Transverse colon (tissue), 4 donors: Measurements from ENCODE around the gene DNAJB4. TPM values are rescaled to one million over a fixed set of nuclear protein-coding genes. Genes with fewer than 3 reads are reported as not detected.
A peak's percentile ranks its signal among the peaks of the same experiment; 100 is the strongest.

Source experiments
- DNase-seq: peaks from one replicate; pipeline ENCODE4 v3.0.0-alpha.2; 2019
- H3K27ac ChIP-seq, 4 donors: fragments of 200-600 bp; sonication (generic); 2 replicates each; pipeline ENCODE4 v1.5.1; 2016 to 2018; ENCODE audit warnings: inconsistent platforms in 4 of 4
- H3K27me3 ChIP-seq: fragments of 200-600 bp; sonication (generic); 2 replicates; pipeline ENCODE4 v1.5.1; 2017; ENCODE audit warnings: inconsistent platforms
- H3K36me3 ChIP-seq, 4 donors: fragments of 200-600 bp; sonication (generic); 2 replicates each; pipeline ENCODE4 v1.5.1; 2017 to 2019; ENCODE audit warnings: inconsistent platforms in 4 of 4
- H3K4me1 ChIP-seq, 4 donors: fragments of 200-600 bp; sonication (generic); 2 replicates each; pipeline ENCODE4 v1.5.1; 2017 to 2020; ENCODE audit warnings: inconsistent platforms in 4 of 4
- H3K4me3 ChIP-seq, 4 donors: fragments of 200-600 bp; sonication (generic); 1 replicate in 1 of 4; 2 replicates in 3 of 4; pipeline versions ENCODE4 v1.5.1 to v1.6.1; 2017 to 2019; ENCODE audit warnings: inconsistent platforms in 4 of 4
- H3K9me3 ChIP-seq, 2 donors: fragments of 200-600 bp; sonication (generic); 2 replicates each; pipeline ENCODE4 v1.5.1; 2017 to 2019; ENCODE audit warnings: inconsistent platforms in 2 of 2
- EP300 ChIP-seq: sonication (generic); formaldehyde crosslinking; IDR thresholded peaks from one replicate; pipeline ENCODE4 v1.6.1; 2017; ENCODE audit warnings: antibody characterized with exemption, low read depth
- POLR2A ChIP-seq: fragments of 450-650 bp; IDR thresholded peaks from one replicate; pipeline ENCODE4 v1.6.1; 2016; ENCODE audit warnings: antibody characterized with exemption, mild to moderate bottlenecking, moderate library complexity
- POLR2AphosphoS5 ChIP-seq, 3 donors: sonication (generic); formaldehyde crosslinking; IDR thresholded peaks; one replicate each; pipeline ENCODE4 v1.6.1; 2016; ENCODE audit warnings: antibody characterized with exemption in 3 of 3
- WGBS, 2 donors: methylation state at CpG; one replicate each; pipeline ENCODE4 v1.1.5; 2018; ENCODE audit warnings: low coverage in 1 of 2; 5-methylcytosine and 5-hydroxymethylcytosine counted together
- in situ Hi-C, 4 donors: fragments of 200-750 bp; cut with MboI; loops; one replicate each; pipeline versions ENCODE4 v1.15.0 to v1.15.1; 2017; ENCODE audit warnings: low sequenced_read_pairs in 3 of 4, low pct_ligation_motif_present in 1 of 4, low pct_unique_long_range_greater_than_20kb in 1 of 4
- intact Hi-C: fragments of 100-400 bp; cut with DNase I; formaldehyde crosslinking; loops from one replicate; pipeline ENCODE4 v1.15.1; 2023; ENCODE audit warnings: low total_unique reads
- total RNA-seq, 4 donors: library from RNA; depleted of rRNA; stranded (reverse); fragments of >200 nt; gene quantifications; one replicate each; pipeline ENCODE4 v1.1.0, GENCODE V29; 2016
- TF ChIP-seq, protein P1 (sequence below), 5 experiments: fragments of 200-600 bp in 3 of 5; fragments of 450-650 bp in 2 of 5; sonication (generic) in 3 of 5; IDR thresholded peaks; 1 replicate in 2 of 5; 2 replicates in 3 of 5; pipeline ENCODE4 v1.5.1; 2016 to 2017; ENCODE audit warnings: antibody characterized with exemption in 5 of 5, inconsistent platforms in 3 of 5, mild to moderate bottlenecking in 2 of 5, moderate library complexity in 1 of 5

Gene DNAJB4
- total RNA-seq, 4 donors from 2014 or later, result 4.0 to 30.2 (median 16.9) TPM

- DNase-seq, result peak; percentile 64
- intact Hi-C loops, result no loop called here
- peaks cover 23% of the 10 kb centered on the region for H3K27me3 ChIP-seq
Observed at GRCh38 chr1:78045926-78046778, 41.4 kb downstream of the DNAJB4 start, which contains the start of gene GIPC2. TSS of gene GIPC2 (plus strand) at chr1:78045966. CDS start at chr1:78046095, 129 bp downstream.

DNA sequence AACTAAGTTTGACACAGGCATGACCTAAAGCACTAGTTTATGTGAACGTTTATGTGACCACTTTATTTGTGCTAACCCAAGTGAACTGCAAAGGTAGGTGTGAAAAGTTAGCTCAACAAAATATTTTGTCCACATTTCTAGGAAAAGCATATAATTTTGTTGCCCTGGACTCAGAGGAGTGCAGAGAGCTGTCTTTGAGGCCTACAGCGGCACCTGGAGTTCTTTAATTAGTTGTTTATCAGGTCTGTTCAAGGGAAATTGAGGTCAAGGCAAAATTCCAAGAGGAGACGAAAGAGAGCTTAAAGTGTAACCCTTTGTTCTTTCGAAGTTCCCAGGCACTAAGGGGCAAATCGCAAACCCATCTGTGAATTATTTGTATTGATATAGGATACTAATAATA lies 42.4 kb downstream of the DNAJB4 start:
- WGBS, 2 donors, result 54 to 62% methylated on average over 5 of the region's 5 CpGs
- Histone ChIP-seq H3K4me1 (peaks cover 0 to 31% (median 2%) of the 10 kb centered on the region in 4 donors), H3K27ac (peak overlapping the region; percentile 87 to 89 (median 88)), H3K27me3 (peaks cover 23% of the 10 kb centered on the region), H3K36me3 (no peaks in the 10 kb centered on the region), H3K9me3 (no peaks in the 10 kb centered on the region), H3K4me3 (peak overlapping the region in 3 of 4 donors; percentile 60 to 75 (median 68))
- intact Hi-C loops, result no loop called here
- DNase-seq, result no peak
- in situ Hi-C loops, result no loop called here
- TF ChIP-seq POLR2A, result no peak
- TF ChIP-seq, protein P1, sequence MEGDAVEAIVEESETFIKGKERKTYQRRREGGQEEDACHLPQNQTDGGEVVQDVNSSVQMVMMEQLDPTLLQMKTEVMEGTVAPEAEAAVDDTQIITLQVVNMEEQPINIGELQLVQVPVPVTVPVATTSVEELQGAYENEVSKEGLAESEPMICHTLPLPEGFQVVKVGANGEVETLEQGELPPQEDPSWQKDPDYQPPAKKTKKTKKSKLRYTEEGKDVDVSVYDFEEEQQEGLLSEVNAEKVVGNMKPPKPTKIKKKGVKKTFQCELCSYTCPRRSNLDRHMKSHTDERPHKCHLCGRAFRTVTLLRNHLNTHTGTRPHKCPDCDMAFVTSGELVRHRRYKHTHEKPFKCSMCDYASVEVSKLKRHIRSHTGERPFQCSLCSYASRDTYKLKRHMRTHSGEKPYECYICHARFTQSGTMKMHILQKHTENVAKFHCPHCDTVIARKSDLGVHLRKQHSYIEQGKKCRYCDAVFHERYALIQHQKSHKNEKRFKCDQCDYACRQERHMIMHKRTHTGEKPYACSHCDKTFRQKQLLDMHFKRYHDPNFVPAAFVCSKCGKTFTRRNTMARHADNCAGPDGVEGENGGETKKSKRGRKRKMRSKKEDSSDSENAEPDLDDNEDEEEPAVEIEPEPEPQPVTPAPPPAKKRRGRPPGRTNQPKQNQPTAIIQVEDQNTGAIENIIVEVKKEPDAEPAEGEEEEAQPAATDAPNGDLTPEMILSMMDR (IDR thresholded peaks at IDR 0.05), result no peak
- no peak for TF ChIP-seq POLR2AphosphoS5 (IDR thresholded peaks at IDR 0.05)
- no peak for TF ChIP-seq EP300

More at GRCh38 chr1:78045926-78046778, 41.4 kb downstream of the DNAJB4 start, which contains the start of gene GIPC2:
- peak within 1 kb of the TSS; percentile 60 to 77 (median 72) for H3K4me3 ChIP-seq
- H3K36me3 ChIP-seq, result no peaks in the 10 kb centered on the region
- peak within 1 kb of the TSS; percentile 87 to 89 (median 88) for H3K27ac ChIP-seq
- H3K4me1 ChIP-seq, result peaks cover 0 to 31% (median 2%) of the 10 kb centered on the region in 4 donors
- H3K9me3 ChIP-seq, result no peaks in the 10 kb centered on the region
- no peak for TF ChIP-seq EP300
- peak in 2 of 3 donors; percentile 64 to 75 for TF ChIP-seq POLR2AphosphoS5 (IDR thresholded peaks at IDR 0.05)
- peak; percentile 68 for TF ChIP-seq POLR2A
- in situ Hi-C loops, result no loop called here
- 10% methylated on average over 45 of the region's 85 CpGs; no CpG with 5 or more reads in 1 of the 2 donors for whole genome bisulfite sequencing, 2 donors

DNA sequence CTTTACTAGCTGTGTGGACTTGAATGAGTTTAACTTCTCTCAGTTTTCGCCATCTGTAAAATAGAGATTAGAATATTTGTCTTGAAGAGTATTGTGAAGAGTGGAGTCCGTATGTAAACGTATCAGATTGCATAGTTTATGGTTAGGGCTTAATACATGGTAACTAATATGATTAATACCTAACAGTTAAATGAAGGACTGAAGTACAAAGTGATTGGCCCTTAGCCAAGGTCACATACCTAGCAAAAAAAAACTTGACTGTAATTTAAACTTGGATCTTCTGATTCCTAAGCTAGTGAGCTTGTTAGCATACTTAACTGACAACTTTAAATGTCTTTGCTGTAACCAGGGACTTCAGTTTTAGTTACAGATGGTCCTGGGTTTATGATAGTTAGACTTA lies 42.9 kb downstream of the DNAJB4 start:
- DNase-seq, result no peak
- intact Hi-C loops, result no loop called here
- 55 to 64% methylated on average over 3 of the region's 3 CpGs for WGBS, 2 donors
- Histone ChIP-seq H3K27me3 (peaks cover 23% of the 10 kb centered on the region), H3K9me3 (no peaks in the 10 kb centered on the region), H3K36me3 (no peaks in the 10 kb centered on the region), H3K27ac (peak overlapping the region; percentile 87 to 89 (median 88)), H3K4me3 (peak overlapping the region in 1 of 4 donors; percentile 60), H3K4me1 (peaks cover 0 to 31% (median 2%) of the 10 kb centered on the region in 4 donors)
- TF ChIP-seq EP300 (no peak), POLR2A (no peak), POLR2AphosphoS5 (IDR thresholded peaks at IDR 0.05) (no peak)
- TF ChIP-seq, protein P1 (IDR thresholded peaks at IDR 0.05), result no peak
- in situ Hi-C loops, result no loop called here

DNA sequence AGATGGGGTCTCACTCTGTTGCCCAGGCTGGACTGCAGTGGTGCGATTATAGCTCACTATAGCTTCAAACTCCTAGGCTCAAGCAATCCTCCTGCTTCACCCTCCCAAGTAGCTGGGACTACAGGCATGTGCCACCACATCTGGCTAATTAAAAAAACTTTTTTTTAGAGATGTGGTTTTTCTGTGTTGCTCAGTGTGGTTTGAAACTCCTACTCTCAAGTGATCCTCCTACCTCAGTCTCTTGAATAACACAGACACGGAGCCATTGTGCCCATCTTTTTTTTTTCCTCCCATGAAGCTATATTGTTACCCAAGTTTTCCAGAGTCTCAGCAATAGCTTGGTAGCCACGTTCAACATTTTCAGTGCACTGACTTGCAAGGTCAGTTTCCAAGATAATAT lies 43.7 kb downstream of the DNAJB4 start:
- TF ChIP-seq POLR2A (no peak), POLR2AphosphoS5 (IDR thresholded peaks at IDR 0.05) (no peak), EP300 (no peak)
- TF ChIP-seq, protein P1 (IDR thresholded peaks at IDR 0.05), result no peak
- peaks cover 0 to 31% (median 2%) of the 10 kb centered on the region in 4 donors for H3K4me1 ChIP-seq
- intact Hi-C loops (no loop called here), in situ Hi-C loops (no loop called here)
- no peak for DNase-seq
- H3K36me3 ChIP-seq, result no peaks in the 10 kb centered on the region
- peaks cover 23% of the 10 kb centered on the region for H3K27me3 ChIP-seq
- H3K9me3 ChIP-seq, result no peaks in the 10 kb centered on the region
- no peak overlapping the region for H3K27ac ChIP-seq
- no peak overlapping the region for H3K4me3 ChIP-seq
- 62 to 71% methylated on average over 3 of the region's 3 CpGs for WGBS, 2 donors
